HEK293T (cell line): ENCODE results near the gene CERS2.

ENCODE experiments used
- FOXA1 ChIP-seq: fragments of 450-650 bp; IDR thresholded peaks from 2 replicates; pipeline ENCODE4 v1.6.1; 2016; ENCODE audit warnings: mild to moderate bottlenecking
- FOXK2 ChIP-seq: fragments of 450-650 bp; IDR thresholded peaks from 2 replicates; pipeline ENCODE4 v1.6.1; 2016; ENCODE audit warnings: mild to moderate bottlenecking
- SP1 ChIP-seq: fragments of 450-650 bp; IDR thresholded peaks from 2 replicates; pipeline ENCODE4 v1.6.1; 2017

DNA sequence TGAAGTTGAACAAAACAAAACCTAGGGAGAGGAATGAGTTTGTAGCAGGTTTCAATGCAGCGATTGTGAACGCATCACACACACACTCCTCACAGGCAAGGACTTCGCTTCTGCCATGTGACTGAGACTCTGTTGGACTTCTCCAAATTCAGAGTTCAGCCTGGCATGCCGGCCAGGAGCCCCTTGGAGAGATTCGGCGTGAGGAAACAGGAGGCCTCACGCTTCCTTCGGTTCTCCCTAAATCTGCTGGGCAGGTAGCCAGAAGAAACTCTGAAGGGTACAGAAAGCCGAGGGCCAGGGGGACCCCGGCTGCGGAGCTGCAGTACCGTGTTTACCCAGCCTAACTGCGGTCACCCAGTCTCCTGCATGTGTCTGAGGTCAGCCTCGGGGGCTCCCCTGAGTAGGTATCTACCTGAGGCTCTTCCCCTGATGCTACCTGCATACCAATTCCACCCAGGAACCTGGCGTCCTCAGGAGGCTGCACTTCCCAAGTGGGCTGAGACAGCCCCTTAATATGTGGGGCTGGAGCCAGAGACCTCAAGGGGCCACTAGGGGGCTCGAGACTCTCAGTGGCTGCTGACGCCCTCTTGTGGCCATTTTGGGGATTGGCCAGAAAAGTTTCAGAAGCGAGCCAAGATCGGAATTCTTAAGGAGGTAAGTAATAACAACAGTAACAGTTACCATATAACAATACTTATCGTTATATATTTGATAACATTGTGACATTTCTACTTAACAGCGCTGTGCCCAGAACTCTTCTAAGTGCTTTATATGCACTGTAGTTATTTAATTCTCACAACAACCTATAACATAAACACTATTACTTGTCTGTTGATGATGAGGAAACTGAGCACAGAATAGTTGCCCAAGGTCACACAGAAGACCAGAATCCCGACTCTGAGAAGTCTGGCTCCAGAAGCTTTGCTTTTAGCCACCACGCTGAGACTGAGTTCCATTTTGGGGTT is 4.7 kb upstream of the CERS2 start:
- TF ChIP-seq FOXK2, result no peak
- TF ChIP-seq FOXA1, result no peak
- TF ChIP-seq SP1, result no peak
